ENCODE data around the gene LAGE3. TPM values are rescaled to one million over a fixed set of nuclear protein-coding genes. Genes with fewer than 3 reads are reported as not detected.

The LAGE3 gene
- polyA plus RNA-seq, 1 donor (not counting 4 experiments of a cell fraction or from before 2014, with no cell fraction given): 9.3 TPM

GRCh38 chrX:154443992-154444754, 34.9 kb downstream of the LAGE3 start, which contains the start of gene FAM50A:
Gene FAM50A, plus strand, starts transcription at chrX:154444141. Its CDS starts 95 bp downstream, at chrX:154444236.
- Histone ChIP-seq H3K9me3 (ENCODE audit: control insufficient read depth, low read depth, low read length) (no peaks in the 10 kb centered on the region), H3K4me3 (ENCODE audit: control insufficient read depth in 2 of 3, extremely low read depth in 1 of 3, insufficient read depth in 2 of 3, low read depth in 1 of 3, low read length in 3 of 3) (peak within 1 kb of the TSS; percentile 48 to 54 (median 49)), H3K79me2 (ENCODE audit: control insufficient read depth, insufficient read depth, low read length) (peaks cover 4% of the 10 kb centered on the region), H4K20me1 (ENCODE audit: control insufficient read depth, extremely low read depth, insufficient read depth, low read length) (no peaks in the 10 kb centered on the region), H2AFZ (ENCODE audit: control insufficient read depth, low read length) (no peak within 1 kb of the TSS), H3K4me2 (ENCODE audit: control insufficient read depth, extremely low read depth, insufficient read depth, low read depth, low read length) (peak within 1 kb of the TSS; percentile 71), H3K27ac (ENCODE audit: control insufficient read depth, insufficient read depth, low read length) (no peak within 1 kb of the TSS), H3K9ac (ENCODE audit: control insufficient read depth, extremely low read depth, insufficient read depth, low read length) (peak within 1 kb of the TSS; percentile 54), H3K36me3 (ENCODE audit: control insufficient read depth in 2 of 2, extremely low read depth in 1 of 2, insufficient read depth in 2 of 2, low read length in 2 of 2) (peaks cover 0 to 6% of the 10 kb centered on the region in 2 experiments), H3K9me1 (ENCODE audit: control insufficient read depth, extremely low read depth, insufficient read depth, low read length) (no peaks in the 10 kb centered on the region), H3K4me1 (ENCODE audit: control insufficient read depth, extremely low read depth, insufficient read depth, low read length) (peaks cover 11% of the 10 kb centered on the region), H3K27me3 (ENCODE audit: control insufficient read depth, extremely low read depth, insufficient read depth, low read length) (no peaks in the 10 kb centered on the region)
- FAIRE-seq (no peak), DNase-seq (ENCODE audit: low read depth, low spot score) (no peak)
- TF ChIP-seq CTCF (optimal IDR thresholded peaks at IDR 0.05 in 1 of 3, IDR thresholded peaks at IDR 0.05 in 1 of 3, conservative IDR thresholded peaks at IDR 0.05 in 1 of 3; ENCODE audit: extremely low read depth in 1 of 3, insufficient read depth in 2 of 3, low read length in 3 of 3) (no peak), EZH2 (IDR thresholded peaks at IDR 0.05; ENCODE audit: low read length) (no peak)
- dilution Hi-C loops (cut with MboI; ENCODE audit: extremely low pct_ligation_motif_present, low sequenced_read_pairs): no loop called here

GRCh38 chrX:154443479-154443910, 35.6 kb downstream of the LAGE3 start:
- Histone ChIP-seq H4K20me1 (ENCODE audit: control insufficient read depth, extremely low read depth, insufficient read depth, low read length) (no peaks in the 10 kb centered on the region), H3K4me3 (ENCODE audit: control insufficient read depth in 2 of 3, extremely low read depth in 1 of 3, insufficient read depth in 2 of 3, low read depth in 1 of 3, low read length in 3 of 3) (no peak overlapping the region), H3K4me2 (ENCODE audit: control insufficient read depth, extremely low read depth, insufficient read depth, low read depth, low read length) (no peak overlapping the region), H3K9ac (ENCODE audit: control insufficient read depth, extremely low read depth, insufficient read depth, low read length) (no peak overlapping the region), H3K4me1 (ENCODE audit: control insufficient read depth, extremely low read depth, insufficient read depth, low read length) (peaks cover 12% of the 10 kb centered on the region), H3K9me1 (ENCODE audit: control insufficient read depth, extremely low read depth, insufficient read depth, low read length) (no peaks in the 10 kb centered on the region), H3K9me3 (ENCODE audit: control insufficient read depth, low read depth, low read length) (peaks cover 2% of the 10 kb centered on the region), H3K27me3 (ENCODE audit: control insufficient read depth, extremely low read depth, insufficient read depth, low read length) (no peaks in the 10 kb centered on the region), H3K36me3 (ENCODE audit: control insufficient read depth in 2 of 2, extremely low read depth in 1 of 2, insufficient read depth in 2 of 2, low read length in 2 of 2) (peaks cover 2 to 4% of the 10 kb centered on the region in 2 experiments), H3K79me2 (ENCODE audit: control insufficient read depth, insufficient read depth, low read length) (peaks cover 11% of the 10 kb centered on the region), H2AFZ (ENCODE audit: control insufficient read depth, low read length) (no peak overlapping the region), H3K27ac (ENCODE audit: control insufficient read depth, insufficient read depth, low read length) (no peak overlapping the region)
- FAIRE-seq: no peak
- TF ChIP-seq CTCF (optimal IDR thresholded peaks at IDR 0.05 in 1 of 3, IDR thresholded peaks at IDR 0.05 in 1 of 3, conservative IDR thresholded peaks at IDR 0.05 in 1 of 3; ENCODE audit: extremely low read depth in 1 of 3, insufficient read depth in 2 of 3, low read length in 3 of 3) (no peak), EZH2 (IDR thresholded peaks at IDR 0.05; ENCODE audit: low read length) (no peak)
- dilution Hi-C loops (cut with MboI; ENCODE audit: extremely low pct_ligation_motif_present, low sequenced_read_pairs): no loop called here
- no peak for DNase-seq (ENCODE audit: low read depth, low spot score)
